Neuronal stem cell (in vitro differentiated cells): ENCODE results near the gene THAP3.

Experiments
- DNase-seq: peaks from one replicate; pipeline ENCODE4 v3.0.0-alpha.2; 2013; ENCODE audit warnings: low spot score
- H2AFZ ChIP-seq: one replicate; pipeline ENCODE4 v1.6.1; 2013; ENCODE audit warnings: mild to moderate bottlenecking, low read length, inconsistent platforms
- H2AK5ac ChIP-seq: 2 replicates; pipeline ENCODE4 v1.6.1; 2013; ENCODE audit warnings: low read depth, mild to moderate bottlenecking, inconsistent platforms, low read length, moderate library complexity, mixed read lengths
- H2BK120ac ChIP-seq: 2 replicates; pipeline ENCODE4 v1.6.1; 2013; ENCODE audit warnings: low read depth, mild to moderate bottlenecking, inconsistent platforms, low read length, moderate library complexity, mixed read lengths
- H2BK12ac ChIP-seq: one replicate; pipeline ENCODE4 v1.6.1; 2013; ENCODE audit warnings: low read length, inconsistent platforms
- H2BK15ac ChIP-seq: 2 replicates; pipeline ENCODE4 v1.6.1; 2013; ENCODE audit warnings: mild to moderate bottlenecking, low read length, inconsistent platforms, mixed read lengths
- H2BK5ac ChIP-seq: one replicate; pipeline ENCODE4 v1.6.1; 2013; ENCODE audit warnings: inconsistent platforms, mild to moderate bottlenecking, low read length, moderate library complexity
- H3K14ac ChIP-seq: one replicate; pipeline ENCODE4 v1.6.1; 2013; ENCODE audit warnings: low read length, inconsistent platforms
- H3K18ac ChIP-seq: 2 replicates; pipeline ENCODE4 v1.6.1; 2013; ENCODE audit warnings: low read length, inconsistent platforms
- H3K23ac ChIP-seq: 2 replicates; pipeline ENCODE4 v1.6.1; 2013; ENCODE audit warnings: low read depth, mild to moderate bottlenecking, mixed read lengths, low read length, inconsistent platforms; ENCODE audit not compliant: poor library complexity
- H3K27ac ChIP-seq: replicated peaks from 3 replicates; pipeline ENCODE4 v1.5.1; 2013; ENCODE audit warnings: low read length, inconsistent platforms
- H3K27me3 ChIP-seq, 3 experiments: 2 replicates each; pipeline ENCODE4 v1.6.1; 2013; ENCODE audit warnings: low read length in 3 of 3, mild to moderate bottlenecking in 2 of 3, inconsistent platforms in 1 of 3, low read depth in 1 of 3, mixed read lengths in 1 of 3, moderate library complexity in 1 of 3; ENCODE audit not compliant: control insufficient read depth in 3 of 3, insufficient read depth in 3 of 3
- H3K36me3 ChIP-seq, 2 donors: replicated peaks in 1 of 2; 2 replicates each; pipeline ENCODE4 v1.6.1; 2013; ENCODE audit warnings: low read length in 2 of 2; ENCODE audit not compliant: control insufficient read depth in 2 of 2, insufficient read depth in 2 of 2
- H3K4ac ChIP-seq: 2 replicates; pipeline ENCODE4 v1.6.1; 2013; ENCODE audit warnings: inconsistent platforms, mild to moderate bottlenecking, low read length, moderate library complexity
- H3K4me1 ChIP-seq, 2 donors: 1 replicate in 1 of 2; 2 replicates in 1 of 2; pipeline ENCODE4 v1.6.1; 2013; ENCODE audit warnings: low read length in 2 of 2, low read depth in 1 of 2; ENCODE audit not compliant: control insufficient read depth in 2 of 2, insufficient read depth in 1 of 2
- H3K4me2 ChIP-seq: one replicate; pipeline ENCODE4 v1.6.1; 2013; ENCODE audit warnings: mild to moderate bottlenecking, low read length, inconsistent platforms; ENCODE audit not compliant: insufficient read depth, poor library complexity, severe bottlenecking
- H3K4me3 ChIP-seq, 2 donors: 2 replicates each; pipeline ENCODE4 v1.5.1; 2013; ENCODE audit warnings: low read length in 2 of 2, mild to moderate bottlenecking in 2 of 2, inconsistent platforms in 1 of 2, moderate library complexity in 1 of 2
- H3K79me1 ChIP-seq: one replicate; pipeline ENCODE4 v1.6.1; 2013; ENCODE audit warnings: low read depth, mild to moderate bottlenecking, inconsistent platforms, low read length, moderate library complexity
- H3K9ac ChIP-seq: one replicate; pipeline ENCODE4 v1.6.1; 2013; ENCODE audit warnings: mild to moderate bottlenecking, low read depth, low read length, inconsistent platforms; ENCODE audit not compliant: poor library complexity
- H3K9me3 ChIP-seq, 2 donors: replicated peaks in 1 of 2; 2 replicates each; pipeline versions ENCODE3 to v1.6.1; 2013; ENCODE audit warnings: low read length in 2 of 2, mild to moderate bottlenecking in 2 of 2, inconsistent platforms in 1 of 2, low read depth in 1 of 2, mixed read lengths in 1 of 2, moderate library complexity in 1 of 2; ENCODE audit not compliant: control insufficient read depth in 2 of 2, insufficient read depth in 1 of 2
- H4K8ac ChIP-seq: one replicate; pipeline ENCODE4 v1.6.1; 2013; ENCODE audit warnings: low read depth, mild to moderate bottlenecking, inconsistent platforms, low read length, moderate library complexity
- H4K91ac ChIP-seq: one replicate; pipeline ENCODE4 v1.6.1; 2013; ENCODE audit warnings: low read length, low read depth, mild to moderate bottlenecking, inconsistent platforms; ENCODE audit not compliant: poor library complexity
- WGBS, 2 donors: extraction: QIAGEN DNeasy Blood & Tissue Kit; methylation state at CpG; one replicate each; pipeline ENCODE4 v1.1.7; 2013; ENCODE audit warnings: missing lambda C conversion rate in 2 of 2, mixed read lengths in 1 of 2; ENCODE audit not compliant: insufficient read length in 2 of 2, insufficient replicate concordance in 1 of 2; ENCODE audit errors: extremely low coverage in 2 of 2; 5-methylcytosine and 5-hydroxymethylcytosine counted together

Gene THAP3

GRCh38 chr1:6619045-6619444 is 5.6 kb upstream of the THAP3 start:
- H3K36me3 ChIP-seq, result peaks cover 45 to 77% of the 10 kb centered on the region in 2 donors
- H3K4me2 ChIP-seq, result no peak overlapping the region
- no peak overlapping the region for H2BK15ac ChIP-seq
- H4K91ac ChIP-seq, result no peak overlapping the region
- DNase-seq, result no peak
- no peak overlapping the region for H2AK5ac ChIP-seq
- H3K18ac ChIP-seq, result no peak overlapping the region
- peaks cover 0 to 2% (median 0%) of the 10 kb centered on the region in 3 experiments for H3K27me3 ChIP-seq
- H3K9me3 ChIP-seq, result peaks cover 0 to 2% of the 10 kb centered on the region in 2 donors
- H2BK120ac ChIP-seq, result no peak overlapping the region
- H2BK5ac ChIP-seq, result no peak overlapping the region
- no peak overlapping the region for H2BK12ac ChIP-seq
- no peak overlapping the region for H2AFZ ChIP-seq
- H3K14ac ChIP-seq, result no peak overlapping the region
- H3K4me3 ChIP-seq, result no peak overlapping the region
- no CpG with 5 or more reads among the region's 4 CpGs for WGBS, 2 donors
- H3K27ac ChIP-seq, result no peak overlapping the region
- peaks cover 19% of the 10 kb centered on the region for H3K79me1 ChIP-seq
- no peak overlapping the region for H3K9ac ChIP-seq
- H3K4me1 ChIP-seq, result peaks cover 0 to 3% of the 10 kb centered on the region in 2 donors
- H4K8ac ChIP-seq, result no peak overlapping the region
- H3K23ac ChIP-seq, result no peak overlapping the region
- H3K4ac ChIP-seq, result no peak overlapping the region

GRCh38 chr1:6621429-6622391 is 3.0 kb upstream of the THAP3 start:
- peaks cover 43 to 86% of the 10 kb centered on the region in 2 donors for H3K36me3 ChIP-seq
- no peak overlapping the region for H3K9ac ChIP-seq
- no peak overlapping the region for H2AFZ ChIP-seq
- no peak for DNase-seq
- no peak overlapping the region for H3K18ac ChIP-seq
- no peak overlapping the region for H2BK5ac ChIP-seq
- no peak overlapping the region for H3K14ac ChIP-seq
- H3K27ac ChIP-seq, result no peak overlapping the region
- H2BK12ac ChIP-seq, result no peak overlapping the region
- H3K4me3 ChIP-seq, result no peak overlapping the region
- H2AK5ac ChIP-seq, result no peak overlapping the region
- no CpG with 5 or more reads among the region's 41 CpGs for WGBS, 2 donors
- no peak overlapping the region for H4K8ac ChIP-seq
- H3K79me1 ChIP-seq, result peaks cover 20% of the 10 kb centered on the region
- H4K91ac ChIP-seq, result no peak overlapping the region
- H3K23ac ChIP-seq, result peak overlapping the region; percentile 68
- no peak overlapping the region for H2BK120ac ChIP-seq
- H2BK15ac ChIP-seq, result no peak overlapping the region
- no peak overlapping the region for H3K4me2 ChIP-seq
- H3K27me3 ChIP-seq, result peaks cover 0 to 2% (median 0%) of the 10 kb centered on the region in 3 experiments
- no peak overlapping the region for H3K4ac ChIP-seq
- peaks cover 5 to 8% of the 10 kb centered on the region in 2 donors for H3K4me1 ChIP-seq
- H3K9me3 ChIP-seq, result peaks cover 0 to 2% of the 10 kb centered on the region in 2 donors

- Histone ChIP-seq H2AFZ (no peak overlapping the region), H3K79me1 (peaks cover 22% of the 10 kb centered on the region), H3K9ac (no peak overlapping the region), H3K36me3 (peaks cover 41 to 86% of the 10 kb centered on the region in 2 donors), H2BK12ac (no peak overlapping the region), H2AK5ac (no peak overlapping the region), H3K14ac (no peak overlapping the region), H3K4me3 (no peak overlapping the region), H3K4me1 (peaks cover 5 to 8% of the 10 kb centered on the region in 2 donors), H3K4me2 (no peak overlapping the region), H2BK120ac (no peak overlapping the region), H2BK15ac (no peak overlapping the region), H2BK5ac (no peak overlapping the region), H3K4ac (no peak overlapping the region), H3K27me3 (peaks cover 0 to 2% (median 0%) of the 10 kb centered on the region in 3 experiments), H4K91ac (no peak overlapping the region), H3K27ac (no peak overlapping the region), H3K23ac (no peak overlapping the region), H3K18ac (no peak overlapping the region), H3K9me3 (peaks cover 0 to 2% of the 10 kb centered on the region in 2 donors), H4K8ac (no peak overlapping the region)
- no peak for DNase-seq
- no CpG with 5 or more reads among the region's 10 CpGs for WGBS, 2 donors
Observed at GRCh38 chr1:6622396-6623152, 2.1 kb upstream of the THAP3 start.
